H1 (cell line): ENCODE measurements around the gene LNX2. TPM values are rescaled to one million over a fixed set of nuclear protein-coding genes. Genes with fewer than 3 reads are reported as not detected.

Source experiments
- CTCF ChIA-PET: fragments of 300-600 bp; sonication (Branson Sonifier 250); formaldehyde crosslinking; loops from one replicate; lab custom pipeline; 2021; ENCODE audit not compliant: partially characterized antibody; lab: Charles Lee
- POLR2A ChIA-PET: fragments of 300-600 bp; sonication (Branson Sonifier 250); formaldehyde crosslinking; loops from one replicate; lab custom pipeline; 2021; ENCODE audit warnings: inconsistent platforms; ENCODE audit not compliant: partially characterized antibody; lab: Charles Lee
- DNase-seq, 2 experiments: peaks; one replicate each; pipeline versions ENCODE4 v3.0.0 to v3.0.0-alpha.2; 2010 to 2022; ENCODE audit warnings: low spot score in 2 of 2, low read depth in 1 of 2, mixed read lengths in 1 of 2
- FAIRE-seq: peaks from 2 replicates; lab custom pipeline; 2011; peaks lifted over from hg19 to GRCh38; lab: Jason Lieb, UNC
- H2AFZ ChIP-seq: 2 replicates; pipeline ENCODE4 v1.8.1; 2012; ENCODE audit warnings: low read length, inconsistent platforms
- H2AK5ac ChIP-seq: 2 replicates; pipeline ENCODE4 v1.6.1; 2013; ENCODE audit warnings: low read depth, low read length
- H2BK120ac ChIP-seq: replicated peaks from 2 replicates; pipeline ENCODE3; 2013; ENCODE audit warnings: low read depth, low read length, inconsistent platforms
- H2BK12ac ChIP-seq: 2 replicates; pipeline ENCODE4 v1.6.1; 2013; ENCODE audit warnings: low read depth, low read length
- H2BK15ac ChIP-seq: 2 replicates; pipeline ENCODE4 v1.6.1; 2013; ENCODE audit warnings: low read length
- H2BK20ac ChIP-seq: 2 replicates; pipeline ENCODE4 v1.6.1; 2013; ENCODE audit warnings: low read length
- H2BK5ac ChIP-seq: 2 replicates; pipeline ENCODE4 v1.6.1; 2013; ENCODE audit warnings: low read depth, low read length
- H3K14ac ChIP-seq: 2 replicates; pipeline ENCODE4 v1.6.1; 2013; ENCODE audit warnings: inconsistent platforms; ENCODE audit not compliant: insufficient read length
- H3K18ac ChIP-seq: 2 replicates; pipeline ENCODE4 v1.6.1; 2013; ENCODE audit warnings: low read length; ENCODE audit errors: extremely low read depth
- H3K23ac ChIP-seq: 2 replicates; pipeline ENCODE4 v1.6.1; 2013; ENCODE audit warnings: inconsistent platforms; ENCODE audit not compliant: insufficient read length
- H3K23me2 ChIP-seq: 2 replicates; pipeline ENCODE4 v1.6.1; 2013; ENCODE audit warnings: low read depth, low read length
- H3K27ac ChIP-seq: 2 replicates; pipeline ENCODE4 v1.6.1; 2011; ENCODE audit warnings: low read depth, low read length, inconsistent platforms
- H3K27me3 ChIP-seq, 4 experiments: replicated peaks in 1 of 4; 1 replicate in 1 of 4; 2 replicates in 3 of 4; pipeline versions ENCODE4 v1.6.1 to v1.8.1; 2011 to 2013; ENCODE audit warnings: low read length in 3 of 4, mild to moderate bottlenecking in 3 of 4, inconsistent platforms in 2 of 4, mixed read lengths in 2 of 4, moderate library complexity in 1 of 4; ENCODE audit not compliant: control insufficient read depth in 3 of 4, insufficient read depth in 3 of 4; ENCODE audit errors: extremely low read depth in 1 of 4
- H3K36me3 ChIP-seq, 4 experiments: 2 replicates each; pipeline versions ENCODE4 v1.6.1 to v1.8.1; 2011 to 2013; ENCODE audit warnings: mild to moderate bottlenecking in 4 of 4, low read length in 3 of 4, moderate library complexity in 2 of 4, control low read depth in 1 of 4, inconsistent platforms in 1 of 4; ENCODE audit not compliant: insufficient read depth in 4 of 4, control insufficient read depth in 2 of 4
- H3K4ac ChIP-seq: replicated peaks from 2 replicates; pipeline ENCODE3; 2013; ENCODE audit warnings: low read length, low read depth, mixed read lengths, inconsistent platforms; ENCODE audit not compliant: insufficient read length
- H3K4me1 ChIP-seq, 4 experiments: replicated peaks in 1 of 4; 1 replicate in 1 of 4; 2 replicates in 3 of 4; pipeline versions ENCODE4 v1.6.1 to v1.8.1; 2011 to 2013; ENCODE audit warnings: low read length in 3 of 4, inconsistent platforms in 2 of 4, mixed read lengths in 1 of 4; ENCODE audit not compliant: insufficient read depth in 4 of 4, control insufficient read depth in 3 of 4
- H3K4me2 ChIP-seq, 2 experiments: 2 replicates each; pipeline versions ENCODE4 v1.6.1 to v1.8.1; 2011 to 2013; ENCODE audit warnings: low read depth in 2 of 2, low read length in 2 of 2, control low read depth in 1 of 2, inconsistent platforms in 1 of 2, mild to moderate bottlenecking in 1 of 2; ENCODE audit not compliant: insufficient read depth in 1 of 2
- H3K4me3 ChIP-seq, 4 experiments: fragments of 200-600, 300-600 bp in 1 of 4; sonication (generic), shearing (Covaris generic), sonication (Bioruptor Twin) in 1 of 4; 2 replicates each; pipeline versions ENCODE4 v1.5.1 to v1.8.1; 2011 to 2016; ENCODE audit warnings: low read length in 4 of 4, low read depth in 3 of 4, control low read depth in 2 of 4, inconsistent platforms in 2 of 4, mild to moderate bottlenecking in 2 of 4, mixed read lengths in 1 of 4, moderate library complexity in 1 of 4; ENCODE audit not compliant: insufficient read depth in 2 of 4; ENCODE audit errors: extremely low read depth in 1 of 4
- H3K56ac ChIP-seq: replicated peaks from 2 replicates; pipeline ENCODE3; 2013; ENCODE audit warnings: low read depth, mild to moderate bottlenecking, mixed read lengths, low read length, inconsistent platforms; ENCODE audit not compliant: insufficient read length
- H3K79me1 ChIP-seq: 2 replicates; pipeline ENCODE4 v1.6.1; 2013; ENCODE audit warnings: low read depth, low read length, control low read depth
- H3K79me2 ChIP-seq, 2 experiments: 2 replicates each; pipeline versions ENCODE4 v1.6.1 to v1.8.1; 2012 to 2013; ENCODE audit warnings: low read length in 2 of 2, mild to moderate bottlenecking in 2 of 2, inconsistent platforms in 1 of 2; ENCODE audit not compliant: insufficient read depth in 2 of 2, control insufficient read depth in 1 of 2
- H3K9ac ChIP-seq, 4 experiments: replicated peaks in 1 of 4; 1 replicate in 1 of 4; 2 replicates in 3 of 4; pipeline versions ENCODE4 v1.6.1 to v1.8.1; 2011 to 2013; ENCODE audit warnings: low read depth in 3 of 4, low read length in 3 of 4, control low read depth in 2 of 4, mild to moderate bottlenecking in 2 of 4, moderate library complexity in 2 of 4, inconsistent platforms in 1 of 4; ENCODE audit errors: extremely low read depth in 1 of 4
- H3K9me3 ChIP-seq, 2 experiments: 2 replicates each; pipeline versions ENCODE4 v1.6.1 to v1.8.1; 2012 to 2013; ENCODE audit warnings: mild to moderate bottlenecking in 2 of 2, moderate library complexity in 2 of 2, control low read depth in 1 of 2, inconsistent platforms in 1 of 2, low read depth in 1 of 2, low read length in 1 of 2, mixed read lengths in 1 of 2; ENCODE audit not compliant: insufficient read depth in 2 of 2
- H4K20me1 ChIP-seq, 2 experiments: replicated peaks in 1 of 2; 2 replicates each; pipeline versions ENCODE3 to v1.8.1; 2011 to 2013; ENCODE audit warnings: inconsistent platforms in 2 of 2, low read length in 2 of 2, mild to moderate bottlenecking in 1 of 2; ENCODE audit not compliant: insufficient read depth in 2 of 2, control insufficient read depth in 1 of 2
- H4K5ac ChIP-seq: 2 replicates; pipeline ENCODE4 v1.6.1; 2013; ENCODE audit warnings: low read length, low read depth, mixed read lengths, inconsistent platforms; ENCODE audit not compliant: insufficient read length
- H4K8ac ChIP-seq: 2 replicates; pipeline ENCODE4 v1.8.0; 2013; ENCODE audit warnings: mild to moderate bottlenecking, moderate library complexity, low read length, inconsistent platforms; ENCODE audit not compliant: insufficient read depth; ENCODE audit errors: extremely low read depth
- H4K91ac ChIP-seq: replicated peaks from 2 replicates; pipeline ENCODE3; 2013; ENCODE audit warnings: low read length, mixed read lengths, inconsistent platforms; ENCODE audit not compliant: insufficient read length
- SIX5 ChIP-seq: IDR thresholded peaks from 2 replicates; pipeline ENCODE4 v1.6.1; 2011; ENCODE audit warnings: mild to moderate bottlenecking, low read depth, low read length
- polyA plus RNA-seq, 7 experiments: library from polyadenylated mRNA; depleted of rRNA in 3 of 7; stranded (reverse) in 5 of 7; unstranded in 2 of 7; fragments of >200 nt in 5 of 7; fragments of 200-250 nt in 2 of 7; gene quantifications; 1 replicate in 5 of 7; 2 replicates in 1 of 7; 4 replicates in 1 of 7; pipeline versions ENCODE4 v1.2.1 to v1.2.3, GENCODE V29; 2011 to 2013; ENCODE audit warnings: missing spikeins in 2 of 7, mixed read lengths in 2 of 7
- total RNA-seq: library from RNA; stranded (reverse); fragmentation: NEBNext Ultra II Directional; extraction: Animal tissue kit (Norgen Biotek cat#: 25700); gene quantifications from 2 replicates; pipeline ENCODE4 v1.2.1, GENCODE V29; 2021

The LNX2 gene
- total and polyA plus RNA-seq, 2 of the 8 experiments (the other 6 are each of a cell fraction or from before 2014, with no cell fraction given): 6.4 to 13.9 TPM

DNA sequence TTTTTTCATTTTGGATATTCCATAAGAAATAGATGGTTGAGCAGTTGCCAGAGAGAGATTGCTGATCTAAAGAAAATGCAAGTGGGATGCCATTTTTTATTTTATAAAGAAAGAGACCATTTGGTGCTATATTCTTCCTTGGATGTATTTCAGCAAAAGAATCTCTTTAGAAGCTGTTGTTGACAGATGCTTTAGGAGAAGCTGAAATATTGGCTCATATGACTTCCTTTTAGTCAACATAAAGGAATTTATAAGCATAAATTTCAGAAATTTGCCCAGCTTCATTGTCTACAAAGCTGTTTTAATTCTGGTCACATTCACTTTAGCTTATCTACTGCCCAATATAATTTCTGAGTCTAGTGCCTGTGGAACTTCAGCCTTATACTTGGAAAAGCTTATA is 38.2 kb upstream of the LNX2 start:
- H2AFZ ChIP-seq: no peak overlapping the region
- H3K27ac ChIP-seq: no peak overlapping the region
- H3K27me3 ChIP-seq: no peaks in the 10 kb centered on the region
- POLR2A ChIA-PET: no interaction called here
- no peak overlapping the region for H3K4me3 ChIP-seq
- no peaks in the 10 kb centered on the region; the same call in 1 of the 2 replicates for H3K79me1 ChIP-seq
- TF ChIP-seq SIX5: no peak
- H4K5ac ChIP-seq: no peak overlapping the region
- no peak overlapping the region for H2AK5ac ChIP-seq
- no peak overlapping the region for H3K14ac ChIP-seq
- no peaks in the 10 kb centered on the region for H3K9me3 ChIP-seq
- no peak overlapping the region for H3K23ac ChIP-seq
- peaks cover 0 to 2% of the 10 kb centered on the region in 2 experiments for H4K20me1 ChIP-seq
- no peak overlapping the region for H4K8ac ChIP-seq
- no peaks in the 10 kb centered on the region for H3K79me2 ChIP-seq
- no peak for DNase-seq
- H3K4me2 ChIP-seq: no peak overlapping the region
- H2BK20ac ChIP-seq: no peak overlapping the region
- H3K23me2 ChIP-seq: no peaks in the 10 kb centered on the region
- no peak overlapping the region for H3K4ac ChIP-seq
- no peak overlapping the region for H2BK120ac ChIP-seq
- no peak overlapping the region for H3K9ac ChIP-seq
- 0 out of 8 replicates have a peak, but pooled peaks cover 0 to 2% (median 0%) of the 10 kb centered on the region in 4 experiments for H3K36me3 ChIP-seq
- no peak overlapping the region for H3K56ac ChIP-seq
- CTCF ChIA-PET: interaction anchor here (0.8 to 1.4 kb wide), 4 partner anchors 13 to 210 kb away, joined by 3 to 6 read pairs (median 6); no protein-coding TSS in a partner anchor
- H2BK5ac ChIP-seq: no peak overlapping the region
- no peak overlapping the region for H2BK12ac ChIP-seq
- FAIRE-seq: no peak
- no peak overlapping the region for H3K18ac ChIP-seq
- no peak overlapping the region for H4K91ac ChIP-seq
- no peak overlapping the region for H2BK15ac ChIP-seq
- H3K4me1 ChIP-seq: no peaks in the 10 kb centered on the region; a peak in 1 of 7 replicates
